K562 (cell line): Measurements from ENCODE around the gene PRRC2C. TPM values are rescaled to one million over a fixed set of nuclear protein-coding genes. Genes with fewer than 3 reads are reported as not detected.

Source experiments
- CBX3 ChIP-seq, 2 experiments: IDR thresholded peaks; 1 replicate in 1 of 2; 2 replicates in 1 of 2; pipeline ENCODE4 v1.6.1; 2012; ENCODE audit warnings: inconsistent platforms in 2 of 2, low read length in 2 of 2, borderline replicate concordance in 1 of 2, control low read depth in 1 of 2
- COPS2 ChIP-seq: fragments of 450-650 bp; conservative IDR thresholded peaks from 2 replicates; pipeline ENCODE4 v1.6.1; 2016; ENCODE audit warnings: mild to moderate bottlenecking, moderate library complexity
- GABPB1 ChIP-seq: sonication (generic); formaldehyde crosslinking; IDR thresholded peaks from 2 replicates; pipeline ENCODE4 v1.8.0; 2022; ENCODE audit warnings: mild to moderate bottlenecking, missing genetic modification reagents
- GTF2F1 ChIP-seq: IDR thresholded peaks from 2 replicates; pipeline ENCODE4 v1.6.1; 2011; ENCODE audit warnings: low read depth, low read length, improper control_type of control experiment
- HMGN3 ChIP-seq: IDR thresholded peaks from 2 replicates; pipeline ENCODE4 v1.6.1; 2011; ENCODE audit warnings: borderline replicate concordance, low read depth, mild to moderate bottlenecking, mixed read lengths, low read length; ENCODE audit not compliant: insufficient read length; ENCODE audit errors: extremely low read depth
- MEF2D ChIP-seq: conservative IDR thresholded peaks from 2 replicates; pipeline ENCODE4 v1.6.1; 2016; ENCODE audit warnings: low read depth, missing genetic modification characterization, missing compliant biosample characterization
- POLR2AphosphoS2 ChIP-seq: IDR thresholded peaks from 2 replicates; pipeline ENCODE4 v1.6.1; 2012; ENCODE audit warnings: low read length, improper control_type of control experiment
- PTRF ChIP-seq: fragments of 450-650 bp; IDR thresholded peaks from 2 replicates; pipeline ENCODE4 v1.6.1; 2016; ENCODE audit warnings: mild to moderate bottlenecking, missing genetic modification characterization, missing compliant biosample characterization
- RREB1 ChIP-seq: fragments of 250-450 bp; sonication (Bioruptor Pico); IDR thresholded peaks from 2 replicates; pipeline ENCODE4 v1.4.0; 2020
- SAFB2 ChIP-seq: fragments of 200-400 bp; formaldehyde crosslinking; IDR thresholded peaks from 2 replicates; pipeline ENCODE4 v1.6.1; 2018; ENCODE audit warnings: borderline replicate concordance, low read length, low read depth, moderate library complexity; ENCODE audit not compliant: severe bottlenecking
- ZC3H11A ChIP-seq: IDR thresholded peaks from 2 replicates; pipeline ENCODE4 v1.6.1; 2012; ENCODE audit warnings: low read depth, low read length, improper control_type of control experiment
- ZNF324 ChIP-seq: fragments of 250-450 bp; sonication (Bioruptor Pico); IDR thresholded peaks from 2 replicates; pipeline ENCODE4 v1.4.0; 2020; ENCODE audit warnings: mild to moderate bottlenecking
- ZNF431 ChIP-seq: sonication (generic); formaldehyde crosslinking; IDR thresholded peaks from 2 replicates; pipeline ENCODE4 v1.8.0; 2022; ENCODE audit warnings: mild to moderate bottlenecking, missing genetic modification reagents
- ZNF445 ChIP-seq: fragments of 250-450 bp; sonication (Bioruptor Pico); IDR thresholded peaks from 2 replicates; pipeline ENCODE4 v1.4.0; 2020; ENCODE audit warnings: low read depth, mild to moderate bottlenecking, moderate library complexity
- polyA plus RNA-seq, 8 experiments: library from polyadenylated mRNA; depleted of rRNA in 4 of 8; stranded (reverse) in 5 of 8; unstranded in 3 of 8; fragments of >200 nt; fragmentation: Nextera tagmentation in 2 of 8; fragmentation: Illumina TruSeq in 1 of 8; extraction: Ambion mirVana in 2 of 8; extraction: Trizol in 1 of 8; gene quantifications; 2 replicates each; pipeline versions ENCODE4 v1.2.1 to v1.2.3, GENCODE V29; 2011 to 2014; ENCODE audit warnings: inconsistent platforms in 1 of 8, missing spikeins in 1 of 8
- total RNA-seq, 7 experiments: library from RNA; depleted of rRNA in 6 of 7; stranded (reverse); fragments of >200 nt in 6 of 7; fragmentation: Illumina TruSeq in 2 of 7; extraction: Trizol in 2 of 7; gene quantifications; 2 replicates each; pipeline versions ENCODE4 v1.2.1 to v1.2.3, GENCODE V29; 2011 to 2021; ENCODE audit warnings: low replicate concordance in 1 of 7
- TF ChIP-seq, protein P1 (sequence below), 2 experiments: fragments of 450-650 bp; conservative IDR thresholded peaks; 2 replicates each; pipeline ENCODE4 v1.6.1; 2017; ENCODE audit warnings: mild to moderate bottlenecking in 2 of 2, moderate library complexity in 2 of 2
- TF ChIP-seq, protein P2 (sequence below): IDR thresholded peaks from 2 replicates; pipeline ENCODE4 v1.6.1; 2011; ENCODE audit warnings: borderline replicate concordance, low read depth, mild to moderate bottlenecking, moderate library complexity, low read length; ENCODE audit not compliant: insufficient read depth, poor library complexity, severe bottlenecking
- TF ChIP-seq, protein P3 (sequence below): sonication (generic); formaldehyde crosslinking; IDR thresholded peaks from 2 replicates; pipeline ENCODE4 v1.8.0; 2022; ENCODE audit warnings: missing genetic modification reagents, mild to moderate bottlenecking, borderline replicate concordance

Gene PRRC2C
- total and polyA plus RNA-seq, 9 of the 15 experiments (the other 6 are each of a cell fraction or from before 2014, with no cell fraction given), result 61.9 to 237 (median 105) TPM

DNA sequence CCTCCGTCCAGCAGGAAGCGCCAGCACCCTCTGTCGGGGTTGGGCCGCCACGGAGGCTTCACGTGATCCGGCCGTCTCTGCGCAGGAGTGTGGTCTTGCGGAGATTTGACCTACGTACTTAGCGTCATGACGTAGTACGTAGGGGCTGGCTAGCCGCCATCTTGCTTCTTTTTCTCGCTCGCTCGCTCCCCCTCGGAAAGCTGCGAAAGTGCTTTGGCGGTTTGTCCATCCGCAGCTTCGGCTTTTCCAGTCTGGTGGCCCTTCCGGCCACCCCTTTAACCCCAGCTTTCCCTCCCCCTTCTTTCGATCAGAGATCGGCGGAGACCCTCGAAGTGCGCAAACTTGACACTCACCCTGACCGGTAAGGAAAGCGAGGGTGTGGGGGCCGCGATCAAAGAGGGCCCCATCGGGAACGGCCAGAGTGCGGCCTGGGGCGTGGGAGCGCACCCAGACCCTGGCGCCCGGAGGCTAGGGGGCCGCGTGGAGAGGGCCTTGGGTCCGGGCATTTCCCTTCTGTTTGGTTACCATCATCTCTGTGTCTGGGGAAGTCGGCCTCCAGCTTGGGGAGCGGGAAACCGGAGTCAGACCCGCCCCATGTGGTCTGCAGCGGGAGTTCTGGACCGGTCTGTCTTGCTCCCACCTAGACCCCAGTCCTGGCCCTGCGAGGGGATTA, at the start of gene PRRC2C (continued):
- TF ChIP-seq, protein P1, sequence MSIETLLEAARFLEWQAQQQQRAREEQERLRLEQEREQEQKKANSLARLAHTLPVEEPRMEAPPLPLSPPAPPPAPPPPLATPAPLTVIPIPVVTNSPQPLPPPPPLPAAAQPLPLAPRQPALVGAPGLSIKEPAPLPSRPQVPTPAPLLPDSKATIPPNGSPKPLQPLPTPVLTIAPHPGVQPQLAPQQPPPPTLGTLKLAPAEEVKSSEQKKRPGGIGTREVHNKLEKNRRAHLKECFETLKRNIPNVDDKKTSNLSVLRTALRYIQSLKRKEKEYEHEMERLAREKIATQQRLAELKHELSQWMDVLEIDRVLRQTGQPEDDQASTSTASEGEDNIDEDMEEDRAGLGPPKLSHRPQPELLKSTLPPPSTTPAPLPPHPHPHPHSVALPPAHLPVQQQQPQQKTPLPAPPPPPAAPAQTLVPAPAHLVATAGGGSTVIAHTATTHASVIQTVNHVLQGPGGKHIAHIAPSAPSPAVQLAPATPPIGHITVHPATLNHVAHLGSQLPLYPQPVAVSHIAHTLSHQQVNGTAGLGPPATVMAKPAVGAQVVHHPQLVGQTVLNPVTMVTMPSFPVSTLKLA (conservative IDR thresholded peaks at IDR 0.05), result peak; percentile 82 to 86
- TF ChIP-seq CBX3 (IDR thresholded peaks at IDR 0.05; ENCODE audit: borderline replicate concordance in 1 of 2, low read length in 2 of 2), result peak in 1 of 2 experiments; percentile 84; a peak in 2 of 3 replicates
- no peak; the same call in 1 of the 2 replicates for TF ChIP-seq MEF2D (tag)
- TF ChIP-seq ZNF431 (CRISPR knock-in tag), result peak; percentile 64
- TF ChIP-seq HMGN3, result peak; percentile 40
- TF ChIP-seq, protein P2, sequence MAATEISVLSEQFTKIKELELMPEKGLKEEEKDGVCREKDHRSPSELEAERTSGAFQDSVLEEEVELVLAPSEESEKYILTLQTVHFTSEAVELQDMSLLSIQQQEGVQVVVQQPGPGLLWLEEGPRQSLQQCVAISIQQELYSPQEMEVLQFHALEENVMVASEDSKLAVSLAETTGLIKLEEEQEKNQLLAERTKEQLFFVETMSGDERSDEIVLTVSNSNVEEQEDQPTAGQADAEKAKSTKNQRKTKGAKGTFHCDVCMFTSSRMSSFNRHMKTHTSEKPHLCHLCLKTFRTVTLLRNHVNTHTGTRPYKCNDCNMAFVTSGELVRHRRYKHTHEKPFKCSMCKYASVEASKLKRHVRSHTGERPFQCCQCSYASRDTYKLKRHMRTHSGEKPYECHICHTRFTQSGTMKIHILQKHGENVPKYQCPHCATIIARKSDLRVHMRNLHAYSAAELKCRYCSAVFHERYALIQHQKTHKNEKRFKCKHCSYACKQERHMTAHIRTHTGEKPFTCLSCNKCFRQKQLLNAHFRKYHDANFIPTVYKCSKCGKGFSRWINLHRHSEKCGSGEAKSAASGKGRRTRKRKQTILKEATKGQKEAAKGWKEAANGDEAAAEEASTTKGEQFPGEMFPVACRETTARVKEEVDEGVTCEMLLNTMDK, result no peak
- no peak for TF ChIP-seq POLR2AphosphoS2
- TF ChIP-seq COPS2, result no peak
- no peak for TF ChIP-seq GTF2F1
- TF ChIP-seq GABPB1 (CRISPR knock-in tag), result peak; percentile 41; the same call in 1 of the 2 replicates
- no peak for TF ChIP-seq SAFB2
- no peak for TF ChIP-seq ZC3H11A
- TF ChIP-seq, protein P3, sequence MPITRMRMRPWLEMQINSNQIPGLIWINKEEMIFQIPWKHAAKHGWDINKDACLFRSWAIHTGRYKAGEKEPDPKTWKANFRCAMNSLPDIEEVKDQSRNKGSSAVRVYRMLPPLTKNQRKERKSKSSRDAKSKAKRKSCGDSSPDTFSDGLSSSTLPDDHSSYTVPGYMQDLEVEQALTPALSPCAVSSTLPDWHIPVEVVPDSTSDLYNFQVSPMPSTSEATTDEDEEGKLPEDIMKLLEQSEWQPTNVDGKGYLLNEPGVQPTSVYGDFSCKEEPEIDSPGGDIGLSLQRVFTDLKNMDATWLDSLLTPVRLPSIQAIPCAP (CRISPR knock-in tag), result peak; percentile 73; the same call in 1 of the 2 replicates
- TF ChIP-seq ZNF445 (CRISPR knock-in tag), result no peak
- peak; percentile 42; the same call in 1 of the 2 replicates for TF ChIP-seq ZNF324 (CRISPR knock-in tag)
- TF ChIP-seq RREB1 (CRISPR knock-in tag), result no peak
- TF ChIP-seq PTRF (tag), result no peak
